DND-41 (cell line): ENCODE results near the gene JADE2.

ENCODE experiments used
- ATAC-seq: fragments of 200-7000 bp; cut with Tn5 transposase; 3 replicates; pipeline ENCODE4 v1.9.1; 2021; ENCODE audit warnings: low read depth; ENCODE audit not compliant: insufficient read depth
- DNase-seq: peaks from one replicate; pipeline ENCODE4 v3.0.0-alpha.2; 2020
- H2AFZ ChIP-seq: 2 replicates; pipeline ENCODE4 v1.6.0; 2012; ENCODE audit warnings: low read depth, low read length
- H3K27ac ChIP-seq: 2 replicates; pipeline ENCODE4 v1.5.1; 2012; ENCODE audit warnings: low read length, inconsistent platforms
- H3K27me3 ChIP-seq: fragments of 200-600 bp; sonication (generic); 2 replicates; pipeline ENCODE4 v1.6.0; 2012; ENCODE audit warnings: low read length, mild to moderate bottlenecking, inconsistent platforms; ENCODE audit not compliant: insufficient read depth, poor library complexity
- H3K36me3 ChIP-seq: 2 replicates; pipeline ENCODE4 v1.5.1; 2012; ENCODE audit warnings: low read length, inconsistent platforms; ENCODE audit not compliant: insufficient read depth
- H3K4me1 ChIP-seq: 2 replicates; pipeline ENCODE4 v1.5.1; 2012; ENCODE audit warnings: mild to moderate bottlenecking, low read length; ENCODE audit not compliant: insufficient read depth
- H3K4me2 ChIP-seq: 2 replicates; pipeline ENCODE4 v1.6.0; 2012; ENCODE audit warnings: mild to moderate bottlenecking, moderate library complexity, low read length, inconsistent platforms; ENCODE audit not compliant: insufficient read depth
- H3K4me3 ChIP-seq, 2 experiments: fragments of 200-600 bp in 1 of 2; shearing (Covaris generic) in 1 of 2; 2 replicates each; pipeline ENCODE4 v1.5.1; 2012 to 2016; ENCODE audit warnings: inconsistent platforms in 2 of 2, low read length in 2 of 2, mild to moderate bottlenecking in 2 of 2, low read depth in 1 of 2, moderate library complexity in 1 of 2
- H3K79me2 ChIP-seq: 2 replicates; pipeline ENCODE4 v1.6.0; 2012; ENCODE audit warnings: low read length, inconsistent platforms; ENCODE audit not compliant: insufficient read depth
- H3K9ac ChIP-seq: 2 replicates; pipeline ENCODE4 v1.6.0; 2012; ENCODE audit warnings: low read depth, mild to moderate bottlenecking, inconsistent platforms, low read length, moderate library complexity
- H3K9me3 ChIP-seq: 2 replicates; pipeline ENCODE4 v1.5.1; 2012; ENCODE audit warnings: low read length, moderate library complexity, mild to moderate bottlenecking, inconsistent platforms; ENCODE audit not compliant: insufficient read depth, severe bottlenecking
- H4K20me1 ChIP-seq: 2 replicates; pipeline ENCODE4 v1.6.0; 2012; ENCODE audit warnings: low read length; ENCODE audit not compliant: insufficient read depth
- EZH2 ChIP-seq: IDR thresholded peaks from 3 replicates; pipeline ENCODE4 v1.6.1; 2012; ENCODE audit warnings: borderline replicate concordance, low read depth, mild to moderate bottlenecking, moderate library complexity, low read length, inconsistent platforms; ENCODE audit not compliant: severe bottlenecking
- TF ChIP-seq, protein P1 (sequence below): IDR thresholded peaks from 2 replicates; pipeline ENCODE4 v1.5.1; 2012; ENCODE audit warnings: borderline replicate concordance, low read length, moderate library complexity, mild to moderate bottlenecking; ENCODE audit not compliant: poor library complexity, severe bottlenecking; ENCODE audit errors: extremely low read depth

Gene JADE2

DNA sequence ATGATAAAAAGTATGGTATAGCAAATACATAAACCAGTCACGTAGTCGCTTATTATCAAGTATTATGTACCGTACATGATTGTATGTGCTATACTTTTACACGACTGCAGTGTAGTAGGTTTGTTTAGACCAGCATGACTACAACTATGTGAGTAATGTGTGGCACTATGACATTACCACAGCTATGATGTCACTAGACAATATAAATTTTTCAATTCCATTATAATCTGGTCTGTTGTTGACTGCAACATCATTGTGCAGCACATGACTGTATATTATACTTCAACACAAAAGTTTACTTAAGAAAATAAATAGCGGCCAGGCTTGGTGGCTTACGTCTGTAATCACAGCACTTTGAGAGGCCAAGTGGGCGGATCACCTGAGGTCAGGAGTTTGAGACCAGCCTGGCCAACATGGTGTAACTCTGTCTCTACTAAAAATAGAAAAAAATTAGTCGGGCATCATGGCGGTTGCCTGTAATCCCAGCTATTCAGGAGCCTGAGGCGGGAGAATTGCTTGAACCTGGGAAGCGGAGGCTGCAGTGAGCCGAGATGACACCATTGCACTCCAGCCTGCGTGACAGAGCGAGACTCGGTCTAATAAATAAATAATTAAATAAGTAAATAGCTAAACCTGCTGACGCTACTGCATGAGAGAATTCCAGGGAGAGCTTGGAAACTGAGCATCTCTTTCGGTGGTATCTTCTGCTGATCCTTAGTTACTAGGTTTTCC lies 24.6 kb upstream of the JADE2 start:
- Histone ChIP-seq H3K4me2 (no peak overlapping the region), H3K4me1 (peaks cover 28% of the 10 kb centered on the region), H2AFZ (no peak overlapping the region), H3K9me3 (no peaks in the 10 kb centered on the region), H3K27ac (no peak overlapping the region), H3K79me2 (no peaks in the 10 kb centered on the region), H3K36me3 (no peaks in the 10 kb centered on the region), H3K4me3 (no peak overlapping the region), H3K27me3 (no peaks in the 10 kb centered on the region), H3K9ac (no peak overlapping the region), H4K20me1 (no peaks in the 10 kb centered on the region)
- ATAC-seq (no peak), DNase-seq (no peak)
- TF ChIP-seq EZH2: no peak
- TF ChIP-seq, protein P1, sequence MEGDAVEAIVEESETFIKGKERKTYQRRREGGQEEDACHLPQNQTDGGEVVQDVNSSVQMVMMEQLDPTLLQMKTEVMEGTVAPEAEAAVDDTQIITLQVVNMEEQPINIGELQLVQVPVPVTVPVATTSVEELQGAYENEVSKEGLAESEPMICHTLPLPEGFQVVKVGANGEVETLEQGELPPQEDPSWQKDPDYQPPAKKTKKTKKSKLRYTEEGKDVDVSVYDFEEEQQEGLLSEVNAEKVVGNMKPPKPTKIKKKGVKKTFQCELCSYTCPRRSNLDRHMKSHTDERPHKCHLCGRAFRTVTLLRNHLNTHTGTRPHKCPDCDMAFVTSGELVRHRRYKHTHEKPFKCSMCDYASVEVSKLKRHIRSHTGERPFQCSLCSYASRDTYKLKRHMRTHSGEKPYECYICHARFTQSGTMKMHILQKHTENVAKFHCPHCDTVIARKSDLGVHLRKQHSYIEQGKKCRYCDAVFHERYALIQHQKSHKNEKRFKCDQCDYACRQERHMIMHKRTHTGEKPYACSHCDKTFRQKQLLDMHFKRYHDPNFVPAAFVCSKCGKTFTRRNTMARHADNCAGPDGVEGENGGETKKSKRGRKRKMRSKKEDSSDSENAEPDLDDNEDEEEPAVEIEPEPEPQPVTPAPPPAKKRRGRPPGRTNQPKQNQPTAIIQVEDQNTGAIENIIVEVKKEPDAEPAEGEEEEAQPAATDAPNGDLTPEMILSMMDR: no peak

DNA sequence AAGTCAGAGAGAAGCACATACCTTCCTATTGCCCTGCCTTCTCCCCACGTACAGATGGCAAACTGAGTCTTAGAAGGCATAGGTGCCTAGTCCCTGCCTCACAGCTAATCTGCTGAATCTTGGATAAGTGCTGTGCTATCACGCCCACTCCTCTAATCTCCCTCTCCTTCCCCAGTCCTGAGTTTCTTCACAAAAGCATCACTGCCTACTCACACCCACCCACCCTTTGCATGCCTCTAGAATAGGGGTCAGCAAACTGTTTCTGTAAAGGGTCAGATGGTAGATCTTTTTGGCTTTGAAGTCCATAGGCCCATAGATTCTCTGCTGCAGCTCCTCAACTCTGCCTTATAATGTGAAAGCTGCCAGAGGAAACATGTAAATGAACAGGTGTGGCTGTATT lies 23.2 kb upstream of the JADE2 start:
- DNase-seq: no peak
- peak overlapping the region; percentile 7 for H3K27ac ChIP-seq

DNA sequence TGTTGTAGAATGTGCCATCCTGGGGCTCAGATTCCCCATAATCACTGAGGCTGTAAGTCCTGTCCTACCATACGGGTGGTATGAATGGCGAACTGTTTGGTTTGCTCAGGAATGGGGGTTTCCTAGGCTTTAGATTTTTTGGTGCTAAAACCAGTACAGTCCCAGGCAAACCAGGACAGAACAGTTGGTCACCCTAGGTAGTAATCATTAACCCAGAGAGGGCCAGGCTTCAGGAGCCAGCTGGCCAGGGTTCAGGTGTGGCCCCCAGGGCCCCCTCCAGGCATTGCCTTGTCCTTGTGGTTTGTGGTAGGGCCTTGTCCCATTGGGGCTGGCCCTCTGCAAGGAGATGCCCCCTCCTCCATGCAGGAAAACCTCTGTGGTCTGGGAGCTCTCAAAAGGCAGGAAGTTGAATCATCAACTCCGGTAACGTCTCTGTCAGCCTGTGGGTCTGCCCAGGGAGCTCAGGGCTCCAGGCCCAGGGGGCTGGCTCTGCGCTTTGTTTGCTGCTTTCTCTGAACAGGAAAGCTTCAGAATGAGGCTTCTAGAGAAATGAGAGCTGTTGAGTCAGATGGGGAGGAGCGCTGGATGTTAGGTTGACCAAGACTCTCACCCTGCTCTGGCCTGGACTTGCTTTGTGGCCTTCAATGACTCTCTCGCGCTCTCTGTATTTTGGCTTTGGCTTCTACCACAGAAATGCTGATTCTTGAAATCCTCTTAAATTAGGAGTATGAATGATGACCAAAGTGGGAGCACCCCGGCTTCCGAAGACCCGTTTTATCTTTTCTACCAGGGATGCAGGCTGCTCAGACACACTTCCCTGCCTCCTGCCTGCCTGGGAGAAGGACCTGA lies 22.2 kb upstream of the JADE2 start:
- H3K36me3 ChIP-seq: no peaks in the 10 kb centered on the region
- H3K4me3 ChIP-seq: peak overlapping the region in 1 of 2 experiments; percentile 47; a peak in 2 of 4 replicates
- DNase-seq (peak; percentile 92), ATAC-seq (peak; percentile 96)
- no peaks in the 10 kb centered on the region for H3K27me3 ChIP-seq
- peak overlapping the region; percentile 62 for H3K9ac ChIP-seq
- H3K27ac ChIP-seq: peak overlapping the region; percentile 96
- no peaks in the 10 kb centered on the region for H4K20me1 ChIP-seq
- no peaks in the 10 kb centered on the region for H3K79me2 ChIP-seq
- peaks cover 28% of the 10 kb centered on the region for H3K4me1 ChIP-seq
- peak overlapping the region; percentile 60 for H2AFZ ChIP-seq
- H3K4me2 ChIP-seq: peak overlapping the region; percentile 58
- no peaks in the 10 kb centered on the region for H3K9me3 ChIP-seq
- TF ChIP-seq, protein P1: no peak
- TF ChIP-seq EZH2: no peak

More for the DNA sequence above, 23.2 kb upstream of the JADE2 start:
- Histone ChIP-seq H3K4me2 (no peak overlapping the region), H2AFZ (no peak overlapping the region), H3K79me2 (no peaks in the 10 kb centered on the region), H3K9me3 (no peaks in the 10 kb centered on the region), H3K36me3 (no peaks in the 10 kb centered on the region), H3K4me3 (no peak overlapping the region), H3K27me3 (no peaks in the 10 kb centered on the region), H4K20me1 (no peaks in the 10 kb centered on the region), H3K4me1 (peaks cover 28% of the 10 kb centered on the region), H3K9ac (no peak overlapping the region)
- no peak for ATAC-seq
- TF ChIP-seq, protein P1: no peak
- no peak for TF ChIP-seq EZH2
